DMS 273 treated with DMSO at 0.1 percent for 48 hours (cell line): ENCODE results near the gene ELOVL2.

Experiments used
- DNase-seq: peaks from one replicate; lab custom pipeline; 2025; lab: John Stamatoyannopoulos, UW

Gene ELOVL2

GRCh38 chr6:10977231-10977968, 66.7 kb downstream of the ELOVL2 start:
- DNase-seq = no peak

GRCh38 chr6:10976571-10976970, 67.5 kb downstream of the ELOVL2 start:
- DNase-seq = no peak

GRCh38 chr6:10972196-10972595, 71.9 kb downstream of the ELOVL2 start:
- no peak for DNase-seq

- no peak for DNase-seq
Observed at GRCh38 chr6:10970731-10971130, 73.4 kb downstream of the ELOVL2 start.

- no peak for DNase-seq
Observed at GRCh38 chr6:10968776-10969175, 75.3 kb downstream of the ELOVL2 start.

- no peak for DNase-seq
Observed at GRCh38 chr6:10964684-10965083, 79.4 kb downstream of the ELOVL2 start.

- DNase-seq = no peak
Observed at GRCh38 chr6:10963113-10963512, 81.0 kb downstream of the ELOVL2 start.

- no peak for DNase-seq
Observed at GRCh38 chr6:10962673-10963072, 81.4 kb downstream of the ELOVL2 start.

GRCh38 chr6:10961837-10962236, 82.3 kb downstream of the ELOVL2 start:
- DNase-seq = no peak

- no peak for DNase-seq
Observed at GRCh38 chr6:10960171-10960570, 83.9 kb downstream of the ELOVL2 start.

GRCh38 chr6:10957414-10957886, 86.7 kb downstream of the ELOVL2 start:
- no peak for DNase-seq

- DNase-seq = no peak
Observed at GRCh38 chr6:10956776-10957175, 87.3 kb downstream of the ELOVL2 start.

- DNase-seq = peak; percentile 10
Observed at GRCh38 chr6:10954590-10955010, 89.5 kb downstream of the ELOVL2 start.

GRCh38 chr6:10951675-10952282, 92.3 kb downstream of the ELOVL2 start:
- DNase-seq = no peak

- DNase-seq = no peak
Observed at GRCh38 chr6:10949579-10950490, 94.3 kb downstream of the ELOVL2 start.

GRCh38 chr6:10947966-10948365, 96.1 kb downstream of the ELOVL2 start:
- no peak for DNase-seq

- DNase-seq = no peak
Observed at GRCh38 chr6:10945845-10946244, 98.3 kb downstream of the ELOVL2 start.

GRCh38 chr6:10939840-10940239, 104.3 kb downstream of the ELOVL2 start:
- DNase-seq = no peak

GRCh38 chr6:10933126-10933525, 111.0 kb downstream of the ELOVL2 start:
- no peak for DNase-seq
